ENCODE data around the gene CCNC. TPM values are rescaled to one million over a fixed set of nuclear protein-coding genes. Genes with fewer than 3 reads are reported as not detected.
A peak's percentile ranks its signal among the peaks of the same experiment; 100 is the strongest.

Gene CCNC
- total RNA-seq, 5 donors from 2014 or later (not counting 1 experiment from before 2014, with no cell fraction given): 33.9 to 42.0 (median 39.1) TPM

DNA sequence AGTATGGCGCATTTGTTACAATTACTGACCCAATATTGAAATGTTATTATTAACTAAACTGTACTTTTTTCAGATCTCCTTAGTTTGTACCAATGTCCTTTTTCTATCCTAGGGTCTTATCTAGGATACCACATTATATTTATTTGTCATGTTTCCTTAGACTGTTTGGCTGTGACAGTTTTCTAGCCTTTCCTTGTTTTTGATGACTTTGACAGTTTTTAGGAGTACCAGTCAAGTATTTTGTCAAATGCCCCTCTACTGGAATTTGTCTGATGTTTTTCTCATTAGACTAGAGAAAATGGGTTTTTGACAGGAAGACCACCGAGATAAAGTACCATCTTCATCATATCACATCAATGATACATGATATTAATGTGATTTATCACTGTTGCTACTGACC lies 14.6 kb downstream of the CCNC start:
- peaks cover 51% of the 10 kb centered on the region for H3K36me3 Mint-ChIP-seq

DNA sequence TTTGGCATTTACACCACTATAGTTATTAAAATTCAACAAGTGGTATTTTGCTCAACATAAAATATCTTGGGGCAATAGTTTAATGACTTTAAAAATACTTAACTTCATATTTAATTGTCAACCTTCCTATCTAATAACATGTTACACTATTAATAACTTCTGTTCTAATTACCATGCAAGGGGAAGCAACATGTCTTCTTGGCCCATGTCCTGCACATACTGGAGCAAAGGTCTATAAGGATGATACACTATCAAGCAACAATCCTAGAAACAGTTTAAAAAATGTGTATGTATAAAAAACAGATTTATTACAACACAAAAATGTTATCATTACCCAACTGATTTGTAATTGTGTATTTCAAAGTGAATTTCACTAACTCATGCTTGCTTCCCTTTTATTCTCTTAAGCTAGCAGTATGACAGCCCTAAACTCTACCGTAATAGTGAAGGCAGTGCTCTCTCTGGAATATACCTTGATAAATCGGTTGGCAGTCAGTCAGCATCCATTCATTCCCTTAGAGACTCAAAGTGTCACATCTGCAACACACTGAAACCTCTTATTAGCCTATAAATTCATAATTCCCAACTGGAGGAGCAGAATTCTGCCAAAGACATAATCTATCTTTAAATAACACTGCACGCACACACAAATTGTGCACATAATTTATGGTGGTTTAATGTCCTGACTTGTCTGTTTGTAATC lies 18.3 kb downstream of the CCNC start:
- no peak for DNase-seq
- no peak for ATAC-seq (replicated peaks in 1 of 4)
- peaks cover 0 to 41% of the 10 kb centered on the region in 2 donors for H3K36me3 ChIP-seq (ENCODE audit: control insufficient read depth in 2 of 2, extremely low read depth in 1 of 2, insufficient read depth in 1 of 2, low read length in 1 of 2)
- no peaks in the 10 kb centered on the region for H3K27me3 ChIP-seq (replicated peaks in 1 of 2; ENCODE audit: control insufficient read depth in 2 of 2, extremely low read depth in 1 of 2, insufficient read depth in 2 of 2, low read length in 1 of 2)
- POLR2A ChIA-PET: no interaction called here
- peak overlapping the region in 1 of 2 donors; percentile 26 for H3K27ac Mint-ChIP-seq
- H3K9me3 ChIP-seq: no peaks in the 10 kb centered on the region
- 100% methylated on average over 2 of the region's 3 CpGs for WGBS (ENCODE audit: insufficient coverage)
- H3K27ac ChIP-seq (ENCODE audit: low read length): no peak overlapping the region
- H3K4me3 Mint-ChIP-seq: no peak overlapping the region
- no peaks in the 10 kb centered on the region for H3K4me1 ChIP-seq (ENCODE audit: control insufficient read depth in 1 of 2, extremely low read depth in 1 of 2, insufficient read depth in 2 of 2, low read length in 2 of 2)
- H3K4me1 Mint-ChIP-seq: peaks cover 3 to 10% (median 7%) of the 10 kb centered on the region in 3 donors
- no peak overlapping the region for H3K4me3 ChIP-seq (ENCODE audit: control insufficient read depth in 1 of 2, extremely low read depth in 1 of 2, low read length in 1 of 2)
- CTCF ChIA-PET: no interaction called here
- H3K36me3 Mint-ChIP-seq: peaks cover 55% of the 10 kb centered on the region
- no peaks in the 10 kb centered on the region for H3K27me3 Mint-ChIP-seq
- H3K9me3 Mint-ChIP-seq: peaks cover 0 to 3% (median 0%) of the 10 kb centered on the region in 3 donors

More for the DNA sequence above, 14.6 kb downstream of the CCNC start:
- H3K27ac ChIP-seq (ENCODE audit: low read length): no peak overlapping the region
- peaks cover 0 to 5% (median 3%) of the 10 kb centered on the region in 3 donors for H3K4me1 Mint-ChIP-seq
- no peaks in the 10 kb centered on the region for H3K4me1 ChIP-seq (ENCODE audit: control insufficient read depth in 1 of 2, extremely low read depth in 1 of 2, insufficient read depth in 2 of 2, low read length in 2 of 2)
- H3K27ac Mint-ChIP-seq: no peak overlapping the region
- H3K9me3 Mint-ChIP-seq: peaks cover 0 to 6% (median 0%) of the 10 kb centered on the region in 3 donors
- no peaks in the 10 kb centered on the region for H3K27me3 Mint-ChIP-seq
- no peak overlapping the region for H3K4me3 ChIP-seq (ENCODE audit: control insufficient read depth in 1 of 2, extremely low read depth in 1 of 2, low read length in 1 of 2)
- DNase-seq (no peak), ATAC-seq (replicated peaks in 1 of 4) (no peak)
- ChIA-PET CTCF (no interaction called here), POLR2A (no interaction called here)
- no peaks in the 10 kb centered on the region for H3K9me3 ChIP-seq
- no peak overlapping the region for H3K4me3 Mint-ChIP-seq
- WGBS (ENCODE audit: insufficient coverage): no CpG with 5 or more reads among the region's 2 CpGs
- no peaks in the 10 kb centered on the region for H3K27me3 ChIP-seq (replicated peaks in 1 of 2; ENCODE audit: control insufficient read depth in 2 of 2, extremely low read depth in 1 of 2, insufficient read depth in 2 of 2, low read length in 1 of 2)
- peaks cover 0 to 55% of the 10 kb centered on the region in 2 donors for H3K36me3 ChIP-seq (ENCODE audit: control insufficient read depth in 2 of 2, extremely low read depth in 1 of 2, insufficient read depth in 1 of 2, low read length in 1 of 2)

DNA sequence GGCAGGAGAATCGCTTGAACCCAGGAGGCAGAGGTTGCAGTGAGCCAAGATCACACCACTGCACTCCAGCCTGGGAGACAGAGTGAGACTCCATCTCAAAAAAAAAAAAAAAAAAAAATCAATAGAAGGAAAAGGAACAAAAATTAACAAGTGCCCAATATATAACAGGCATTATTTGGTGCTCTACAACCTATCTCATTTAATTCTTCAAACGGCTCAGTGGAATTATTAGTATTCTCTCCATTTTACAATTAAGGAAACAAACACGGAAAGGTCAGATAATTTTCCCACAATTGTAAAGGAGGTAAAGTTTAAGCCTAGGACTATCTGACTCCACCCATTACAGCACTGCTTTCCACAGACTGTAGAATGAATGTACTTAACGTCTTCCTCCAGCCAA lies 19.8 kb downstream of the CCNC start:
- H3K9me3 ChIP-seq: no peaks in the 10 kb centered on the region
- DNase-seq (no peak), ATAC-seq (replicated peaks in 1 of 4) (no peak)
- H3K4me3 ChIP-seq (ENCODE audit: control insufficient read depth in 1 of 2, extremely low read depth in 1 of 2, low read length in 1 of 2): no peak overlapping the region
- H3K27me3 ChIP-seq (replicated peaks in 1 of 2; ENCODE audit: control insufficient read depth in 2 of 2, extremely low read depth in 1 of 2, insufficient read depth in 2 of 2, low read length in 1 of 2): no peaks in the 10 kb centered on the region
- no peak overlapping the region for H3K4me3 Mint-ChIP-seq
- POLR2A ChIA-PET: no interaction called here
- peaks cover 0 to 38% of the 10 kb centered on the region in 2 donors for H3K36me3 ChIP-seq (ENCODE audit: control insufficient read depth in 2 of 2, extremely low read depth in 1 of 2, insufficient read depth in 1 of 2, low read length in 1 of 2)
- H3K36me3 Mint-ChIP-seq: peaks cover 50% of the 10 kb centered on the region
- no peaks in the 10 kb centered on the region for H3K4me1 ChIP-seq (ENCODE audit: control insufficient read depth in 1 of 2, extremely low read depth in 1 of 2, insufficient read depth in 2 of 2, low read length in 2 of 2)
- CTCF ChIA-PET: no interaction called here
- no peaks in the 10 kb centered on the region for H3K9me3 Mint-ChIP-seq
- H3K27ac Mint-ChIP-seq: no peak overlapping the region
- no CpG with 5 or more reads among the region's 4 CpGs for WGBS (ENCODE audit: insufficient coverage)
- no peak overlapping the region for H3K27ac ChIP-seq (ENCODE audit: low read length)
- H3K27me3 Mint-ChIP-seq: no peaks in the 10 kb centered on the region
- peaks cover 5 to 12% (median 7%) of the 10 kb centered on the region in 3 donors for H3K4me1 Mint-ChIP-seq

DNA sequence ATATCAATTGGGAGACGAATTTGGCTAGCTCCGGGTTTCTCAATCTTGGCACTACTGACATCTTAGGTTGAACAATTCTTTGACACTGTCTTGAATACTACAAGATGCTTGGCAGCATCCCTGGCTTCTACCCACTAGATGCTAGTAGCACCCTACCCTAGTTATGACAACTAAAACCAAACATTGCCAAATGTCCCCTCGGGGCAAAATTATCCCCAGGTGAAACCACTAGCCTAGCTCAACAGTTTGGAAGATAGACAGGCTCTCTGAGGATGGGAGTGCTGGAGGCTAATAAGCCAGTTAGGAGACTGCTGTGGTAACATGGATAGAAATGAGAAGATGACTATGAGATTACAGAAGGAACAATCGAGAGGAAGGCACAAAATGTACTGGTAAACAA lies 20.9 kb downstream of the CCNC start:
- no peak overlapping the region for H3K27ac Mint-ChIP-seq
- ChIA-PET CTCF (no interaction called here), POLR2A (no interaction called here)
- no peaks in the 10 kb centered on the region for H3K9me3 Mint-ChIP-seq
- Histone ChIP-seq H3K4me3 (ENCODE audit: control insufficient read depth in 1 of 2, extremely low read depth in 1 of 2, low read length in 1 of 2) (no peak overlapping the region), H3K27ac (ENCODE audit: low read length) (no peak overlapping the region), H3K27me3 (replicated peaks in 1 of 2; ENCODE audit: control insufficient read depth in 2 of 2, extremely low read depth in 1 of 2, insufficient read depth in 2 of 2, low read length in 1 of 2) (no peaks in the 10 kb centered on the region), H3K36me3 (ENCODE audit: control insufficient read depth in 2 of 2, extremely low read depth in 1 of 2, insufficient read depth in 1 of 2, low read length in 1 of 2) (peaks cover 0 to 45% of the 10 kb centered on the region in 2 donors), H3K4me1 (ENCODE audit: control insufficient read depth in 1 of 2, extremely low read depth in 1 of 2, insufficient read depth in 2 of 2, low read length in 2 of 2) (no peaks in the 10 kb centered on the region), H3K9me3 (no peaks in the 10 kb centered on the region)
- no peaks in the 10 kb centered on the region for H3K27me3 Mint-ChIP-seq
- H3K4me3 Mint-ChIP-seq: no peak overlapping the region
- ATAC-seq (replicated peaks in 1 of 4) (no peak), DNase-seq (no peak)
- H3K4me1 Mint-ChIP-seq: peaks cover 2 to 9% (median 7%) of the 10 kb centered on the region in 3 donors
- H3K36me3 Mint-ChIP-seq: peaks cover 43% of the 10 kb centered on the region
- WGBS (ENCODE audit: insufficient coverage): no CpG with 5 or more reads among the region's 4 CpGs

DNA sequence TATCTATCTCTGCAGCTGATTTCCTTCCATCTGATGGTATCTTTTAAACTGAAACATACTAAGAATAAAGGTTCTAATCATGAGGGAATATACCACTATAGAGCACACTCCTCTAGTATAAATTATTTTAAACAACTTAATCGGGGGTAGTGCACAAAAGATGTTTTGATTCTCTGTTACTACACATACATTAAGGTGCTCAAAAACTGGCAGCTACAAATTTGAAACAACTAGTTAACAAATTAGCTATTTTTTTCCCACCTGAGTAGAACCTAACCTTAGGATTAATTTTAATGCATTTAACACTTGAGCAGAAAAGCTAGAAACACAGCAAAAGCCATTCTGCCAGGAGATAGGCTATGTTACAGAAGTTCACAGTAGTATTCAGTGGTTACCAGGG lies 23.0 kb downstream of the CCNC start:
- H3K9me3 ChIP-seq: no peaks in the 10 kb centered on the region
- Mint-ChIP-seq H3K36me3 (peaks cover 50% of the 10 kb centered on the region), H3K4me3 (no peak overlapping the region), H3K4me1 (peaks cover 2 to 9% (median 7%) of the 10 kb centered on the region in 3 donors), H3K9me3 (no peaks in the 10 kb centered on the region), H3K27ac (peak overlapping the region in 1 of 2 donors; percentile 25), H3K27me3 (no peaks in the 10 kb centered on the region)
- no peak overlapping the region for H3K27ac ChIP-seq (ENCODE audit: low read length)
- DNase-seq: no peak
- H3K36me3 ChIP-seq (ENCODE audit: control insufficient read depth in 2 of 2, extremely low read depth in 1 of 2, insufficient read depth in 1 of 2, low read length in 1 of 2): peaks cover 0 to 44% of the 10 kb centered on the region in 2 donors
- no peaks in the 10 kb centered on the region for H3K4me1 ChIP-seq (ENCODE audit: control insufficient read depth in 1 of 2, extremely low read depth in 1 of 2, insufficient read depth in 2 of 2, low read length in 2 of 2)
- no peak for ATAC-seq (replicated peaks in 1 of 4)
- ChIA-PET CTCF (interaction anchor here in 1 of 2 donors (0.5 kb wide), 1 partner anchor 34 kb away, joined by 4 read pairs; no protein-coding TSS in a partner anchor), POLR2A (interaction anchor here in 1 of 2 donors (0.5 kb wide), 1 partner anchor 30 kb away, joined by 11 read pairs; no protein-coding TSS in a partner anchor)
- H3K4me3 ChIP-seq (ENCODE audit: control insufficient read depth in 1 of 2, extremely low read depth in 1 of 2, low read length in 1 of 2): no peak overlapping the region
- WGBS (ENCODE audit: insufficient coverage): no CpG with 5 or more reads among the region's 1 CpG
- H3K27me3 ChIP-seq (replicated peaks in 1 of 2; ENCODE audit: control insufficient read depth in 2 of 2, extremely low read depth in 1 of 2, insufficient read depth in 2 of 2, low read length in 1 of 2): no peaks in the 10 kb centered on the region

DNA sequence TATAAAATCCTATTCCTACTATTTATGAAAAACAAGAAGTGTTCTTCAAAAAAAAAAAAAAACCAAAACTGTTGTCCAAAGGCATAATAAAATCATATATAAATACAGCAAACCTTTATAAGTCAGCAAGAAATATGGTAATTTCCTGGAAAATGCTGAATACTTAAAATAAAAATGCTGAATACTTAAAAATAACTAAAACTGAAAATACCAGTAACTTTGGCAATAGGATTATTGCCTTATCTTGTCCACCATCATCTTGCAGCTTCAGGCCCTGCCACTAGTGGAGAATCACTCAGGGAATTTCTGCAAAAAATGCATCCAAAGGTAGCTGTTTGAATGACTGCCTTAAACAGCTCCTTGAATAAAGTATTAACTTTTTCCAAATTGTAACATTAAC lies 24.5 kb downstream of the CCNC start:
- H3K27me3 Mint-ChIP-seq: no peaks in the 10 kb centered on the region
- CTCF ChIA-PET: interaction anchor here in 1 of 2 donors (0.6 kb wide), 1 partner anchor 77 kb away, joined by 3 read pairs; no protein-coding TSS in a partner anchor
- DNase-seq (no peak), ATAC-seq (replicated peaks in 1 of 4) (no peak)
- H3K36me3 Mint-ChIP-seq: peaks cover 40% of the 10 kb centered on the region
- H3K27ac Mint-ChIP-seq: no peak overlapping the region
- peaks cover 2 to 9% (median 7%) of the 10 kb centered on the region in 3 donors for H3K4me1 Mint-ChIP-seq
- H3K9me3 ChIP-seq: no peaks in the 10 kb centered on the region
- H3K9me3 Mint-ChIP-seq: no peaks in the 10 kb centered on the region
- H3K27ac ChIP-seq (ENCODE audit: low read length): no peak overlapping the region
- H3K27me3 ChIP-seq (replicated peaks in 1 of 2; ENCODE audit: control insufficient read depth in 2 of 2, extremely low read depth in 1 of 2, insufficient read depth in 2 of 2, low read length in 1 of 2): no peaks in the 10 kb centered on the region
- peaks cover 0 to 40% of the 10 kb centered on the region in 2 donors for H3K36me3 ChIP-seq (ENCODE audit: control insufficient read depth in 2 of 2, extremely low read depth in 1 of 2, insufficient read depth in 1 of 2, low read length in 1 of 2)
- no peaks in the 10 kb centered on the region for H3K4me1 ChIP-seq (ENCODE audit: control insufficient read depth in 1 of 2, extremely low read depth in 1 of 2, insufficient read depth in 2 of 2, low read length in 2 of 2)
- POLR2A ChIA-PET: no interaction called here
- no peak overlapping the region for H3K4me3 ChIP-seq (ENCODE audit: control insufficient read depth in 1 of 2, extremely low read depth in 1 of 2, low read length in 1 of 2)
- H3K4me3 Mint-ChIP-seq: no peak overlapping the region

Measured in T-cell (primary cell).